ENCODE measurements around the gene ZFHX2. TPM values are rescaled to one million over a fixed set of nuclear protein-coding genes. Genes with fewer than 3 reads are reported as not detected.

ZFHX2 gene
- total and polyA plus RNA-seq, 2 of the 4 experiments (the other 2 are of a cell fraction), result 0.18 to 0.53 TPM

DNA sequence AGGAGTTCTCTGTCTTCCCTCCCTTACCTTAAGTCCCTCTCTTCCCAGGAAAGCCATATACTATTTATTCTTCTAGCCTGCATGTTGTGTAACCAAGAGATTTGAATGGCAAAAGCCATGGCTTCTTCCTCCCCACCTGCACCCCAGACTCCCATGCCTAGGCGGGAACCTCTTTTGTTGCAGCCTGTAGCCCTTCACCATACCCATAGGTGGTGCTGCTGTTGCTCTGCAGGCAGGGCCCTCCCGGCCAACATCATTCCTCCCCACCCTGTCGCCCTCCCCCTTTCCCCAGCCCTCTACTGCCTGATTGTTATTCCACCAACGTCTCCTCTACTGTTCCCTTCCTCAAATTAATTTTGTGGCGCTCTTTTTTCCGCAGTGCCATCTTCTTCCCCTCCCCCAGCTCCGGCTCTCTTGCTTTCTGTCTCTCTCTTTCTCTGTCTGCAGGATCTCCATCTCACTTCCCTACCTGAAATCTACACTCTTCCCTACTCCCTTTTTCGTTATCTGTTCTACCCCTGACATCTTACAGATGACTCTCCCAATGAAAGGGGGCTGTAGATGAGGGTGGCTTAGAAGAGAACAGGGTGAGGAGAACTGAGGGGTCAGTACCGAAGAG is 68.2 kb downstream of the ZFHX2 start:
- no peak overlapping the region for H3K23ac ChIP-seq (ENCODE audit: low read depth, low read length)
- intact Hi-C loops (cut with micrococcal nuclease) (loop anchor here (1.0 kb wide), 1 partner anchor 76 kb away; no protein-coding TSS in a partner anchor), in situ Hi-C loops (cut with MboI; ENCODE audit: low sequenced_read_pairs) (no loop called here), dilution Hi-C loops (cut with HindIII; ENCODE audit: low sequenced_read_pairs, unreplicated experiment) (no loop called here)
- no peaks in the 10 kb centered on the region; a peak in 1 of 4 replicates for H3K79me1 ChIP-seq (ENCODE audit: low read depth in 1 of 2, low read length in 2 of 2)
- H2BK15ac ChIP-seq (ENCODE audit: low read depth, low read length), result no peak overlapping the region
- H3K27me3 ChIP-seq (ENCODE audit: control insufficient read depth, insufficient read depth, low read length), result no peaks in the 10 kb centered on the region
- H4K91ac ChIP-seq (ENCODE audit: insufficient read depth, low read depth, low read length), result no peak overlapping the region
- H3K4me1 ChIP-seq (ENCODE audit: control insufficient read depth, insufficient read depth, low read length), result no peaks in the 10 kb centered on the region
- no peak overlapping the region for H2AK9ac ChIP-seq (replicated peaks; ENCODE audit: low read depth, low read length, poor library complexity)
- no peak overlapping the region for H2BK20ac ChIP-seq (ENCODE audit: low read depth, low read length)
- no peak overlapping the region for H3K9ac ChIP-seq (ENCODE audit: low read depth, low read length)
- H3K36me3 ChIP-seq (ENCODE audit: control insufficient read depth, insufficient read depth, low read length), result peaks cover 6% of the 10 kb centered on the region
- CTCF ChIA-PET, result interaction anchor here (0.9 to 1.1 kb wide), 2 partner anchors 13 to 80 kb away, joined by 3 read pairs; no protein-coding TSS in a partner anchor
- peak; percentile 80 for ATAC-seq (ENCODE audit: low read depth)
- H4K8ac ChIP-seq (ENCODE audit: low read depth in 2 of 2, low read length in 2 of 2), result no peak overlapping the region
- DNase-seq, result peak; percentile 13
- H3K14ac ChIP-seq (replicated peaks; ENCODE audit: low read depth, low read length), result no peak overlapping the region
- no peak overlapping the region for H3K56ac ChIP-seq (ENCODE audit: extremely low read depth, insufficient read depth, low read length)
- H2BK5ac ChIP-seq (ENCODE audit: low read depth, low read length, poor library complexity, severe bottlenecking), result no peak overlapping the region
- no TSS peak for BruUV-seq (replicated peaks)
- no peak overlapping the region for H3K27ac ChIP-seq (ENCODE audit: insufficient read depth, low read length)
- 8% methylated on average over 5 of the region's 9 CpGs; no CpG with 5 or more reads in 1 of the 2 experiments for WGBS, 2 experiments (ENCODE audit: extremely low coverage in 2 of 2, insufficient read length in 1 of 2)
- TF ChIP-seq SMC3 (IDR thresholded peaks at IDR 0.05; ENCODE audit: low read depth, low read length) (peak; percentile 40; the same call in 1 of the 2 replicates), CHD1 (IDR thresholded peaks at IDR 0.05; ENCODE audit: low read depth, low read length) (no peak), POLR2A (IDR thresholded peaks at IDR 0.05; ENCODE audit: low read depth, low read length) (no peak), MXI1 (IDR thresholded peaks at IDR 0.05; ENCODE audit: borderline replicate concordance, low read depth, low read length) (no peak), MAZ (IDR thresholded peaks at IDR 0.05; ENCODE audit: borderline replicate concordance, low read depth, low read length) (no peak), RFX5 (IDR thresholded peaks at IDR 0.05; ENCODE audit: low read depth, low read length) (no peak), RAD21 (IDR thresholded peaks at IDR 0.05; ENCODE audit: low read length) (peak; percentile 66), BHLHE40 (IDR thresholded peaks at IDR 0.05; ENCODE audit: low read depth, low read length) (no peak), FOS (IDR thresholded peaks at IDR 0.05; ENCODE audit: low read depth, low read length) (no peak), MAFK (IDR thresholded peaks at IDR 0.05; ENCODE audit: low read depth, low read length) (no peak), RCOR1 (IDR thresholded peaks at IDR 0.05; ENCODE audit: insufficient replicate concordance, low read length) (no peak), CEBPB (IDR thresholded peaks at IDR 0.05; ENCODE audit: low read depth, low read length) (no peak), NFE2L2 (IDR thresholded peaks at IDR 0.05; ENCODE audit: low read depth, low read length) (no peak)
- TF ChIP-seq, protein P1, sequence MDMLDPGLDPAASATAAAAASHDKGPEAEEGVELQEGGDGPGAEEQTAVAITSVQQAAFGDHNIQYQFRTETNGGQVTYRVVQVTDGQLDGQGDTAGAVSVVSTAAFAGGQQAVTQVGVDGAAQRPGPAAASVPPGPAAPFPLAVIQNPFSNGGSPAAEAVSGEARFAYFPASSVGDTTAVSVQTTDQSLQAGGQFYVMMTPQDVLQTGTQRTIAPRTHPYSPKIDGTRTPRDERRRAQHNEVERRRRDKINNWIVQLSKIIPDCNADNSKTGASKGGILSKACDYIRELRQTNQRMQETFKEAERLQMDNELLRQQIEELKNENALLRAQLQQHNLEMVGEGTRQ (IDR thresholded peaks at IDR 0.05; ENCODE audit: low read depth, low read length), result no peak
- TF ChIP-seq, protein P2, sequence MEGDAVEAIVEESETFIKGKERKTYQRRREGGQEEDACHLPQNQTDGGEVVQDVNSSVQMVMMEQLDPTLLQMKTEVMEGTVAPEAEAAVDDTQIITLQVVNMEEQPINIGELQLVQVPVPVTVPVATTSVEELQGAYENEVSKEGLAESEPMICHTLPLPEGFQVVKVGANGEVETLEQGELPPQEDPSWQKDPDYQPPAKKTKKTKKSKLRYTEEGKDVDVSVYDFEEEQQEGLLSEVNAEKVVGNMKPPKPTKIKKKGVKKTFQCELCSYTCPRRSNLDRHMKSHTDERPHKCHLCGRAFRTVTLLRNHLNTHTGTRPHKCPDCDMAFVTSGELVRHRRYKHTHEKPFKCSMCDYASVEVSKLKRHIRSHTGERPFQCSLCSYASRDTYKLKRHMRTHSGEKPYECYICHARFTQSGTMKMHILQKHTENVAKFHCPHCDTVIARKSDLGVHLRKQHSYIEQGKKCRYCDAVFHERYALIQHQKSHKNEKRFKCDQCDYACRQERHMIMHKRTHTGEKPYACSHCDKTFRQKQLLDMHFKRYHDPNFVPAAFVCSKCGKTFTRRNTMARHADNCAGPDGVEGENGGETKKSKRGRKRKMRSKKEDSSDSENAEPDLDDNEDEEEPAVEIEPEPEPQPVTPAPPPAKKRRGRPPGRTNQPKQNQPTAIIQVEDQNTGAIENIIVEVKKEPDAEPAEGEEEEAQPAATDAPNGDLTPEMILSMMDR (conservative IDR thresholded peaks at IDR 0.05; ENCODE audit: low read depth, low read length), result peak; percentile 51
- TF ChIP-seq, protein P3, sequence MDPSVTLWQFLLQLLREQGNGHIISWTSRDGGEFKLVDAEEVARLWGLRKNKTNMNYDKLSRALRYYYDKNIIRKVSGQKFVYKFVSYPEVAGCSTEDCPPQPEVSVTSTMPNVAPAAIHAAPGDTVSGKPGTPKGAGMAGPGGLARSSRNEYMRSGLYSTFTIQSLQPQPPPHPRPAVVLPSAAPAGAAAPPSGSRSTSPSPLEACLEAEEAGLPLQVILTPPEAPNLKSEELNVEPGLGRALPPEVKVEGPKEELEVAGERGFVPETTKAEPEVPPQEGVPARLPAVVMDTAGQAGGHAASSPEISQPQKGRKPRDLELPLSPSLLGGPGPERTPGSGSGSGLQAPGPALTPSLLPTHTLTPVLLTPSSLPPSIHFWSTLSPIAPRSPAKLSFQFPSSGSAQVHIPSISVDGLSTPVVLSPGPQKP (IDR thresholded peaks at IDR 0.05; ENCODE audit: borderline replicate concordance, low read depth, low read length), result no peak
- H2AFZ ChIP-seq (replicated peaks; ENCODE audit: low read length, poor library complexity), result no peak overlapping the region
- POLR2A ChIA-PET (ENCODE audit: unreplicated experiment), result no interaction called here
- no peaks in the 10 kb centered on the region for H3K9me1 ChIP-seq (ENCODE audit: insufficient read depth, low read length)
- no peaks in the 10 kb centered on the region for H3K9me3 ChIP-seq (ENCODE audit: control insufficient read depth, insufficient read depth, low read length)
- no peak overlapping the region for H2AK5ac ChIP-seq (ENCODE audit: low read depth, low read length)
- H4K5ac ChIP-seq (ENCODE audit: low read depth, low read length), result no peak overlapping the region
- H3K4me2 ChIP-seq (ENCODE audit: low read depth, low read length), result no peak overlapping the region
- no peak overlapping the region for H3K4me3 ChIP-seq (ENCODE audit: insufficient read depth, low read depth, low read length)
- H3K18ac ChIP-seq (ENCODE audit: low read depth, low read length), result no peak overlapping the region
- H3K4ac ChIP-seq (ENCODE audit: low read depth, low read length), result no peak overlapping the region
- no peak overlapping the region for H2BK120ac ChIP-seq (ENCODE audit: low read depth, low read length)
- H4K20me1 ChIP-seq (ENCODE audit: insufficient read depth, low read length), result peaks cover 4% of the 10 kb centered on the region; the same call in 1 of the 2 replicates
